GM18861 (cell line): ENCODE results near the gene AFF4.
"Not testable (repeated sequence)": the region's sequence is repeated elsewhere in the genome, so short reads cannot be mapped to it uniquely, and the experiment has no call there.

Experiments
- ATAC-seq: cut with Tn5 transposase; IDR thresholded peaks from one replicate; pipeline ENCODE4 v1.9.1; 2021; ENCODE audit not compliant: unreplicated experiment

AFF4 gene

DNA sequence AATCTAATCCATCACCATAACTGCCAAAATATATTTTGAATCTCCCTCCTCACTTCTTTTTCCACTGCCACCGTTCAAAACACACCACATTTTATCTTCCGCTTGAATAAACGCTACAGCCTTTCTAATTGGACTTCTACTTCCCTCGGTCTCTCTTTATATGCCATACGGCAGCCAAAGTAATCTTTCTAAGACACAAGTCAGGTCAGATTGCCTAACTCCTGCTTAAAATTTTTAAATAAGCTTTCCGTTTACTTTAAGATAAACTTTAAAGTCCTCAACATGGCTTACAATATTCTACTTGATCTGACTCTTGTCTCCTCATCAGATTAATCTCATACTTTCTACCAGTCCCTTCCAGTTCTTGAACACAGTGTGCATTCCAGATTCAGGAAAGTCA lies 9.7 kb downstream of the AFF4 start:
- no peak for ATAC-seq

DNA sequence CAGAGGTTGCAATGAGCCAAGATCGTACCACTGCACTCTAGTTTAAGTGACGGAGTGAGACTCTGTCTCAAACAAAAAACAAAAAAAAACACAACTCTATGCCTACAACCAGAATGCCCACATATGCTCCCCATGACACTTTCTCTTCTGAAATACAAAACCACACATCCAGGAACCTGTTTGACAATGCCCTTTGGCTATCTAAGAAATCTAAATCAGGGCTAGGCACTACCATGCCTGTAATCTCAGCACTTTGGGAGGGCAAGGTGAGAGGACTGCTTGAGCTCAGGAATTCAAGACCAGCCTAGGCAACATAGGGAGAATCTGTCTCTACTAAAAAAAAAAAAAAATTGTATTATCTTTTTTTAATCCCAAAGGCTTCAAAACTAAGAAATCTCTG lies 10.6 kb downstream of the AFF4 start:
- ATAC-seq = no peak

DNA sequence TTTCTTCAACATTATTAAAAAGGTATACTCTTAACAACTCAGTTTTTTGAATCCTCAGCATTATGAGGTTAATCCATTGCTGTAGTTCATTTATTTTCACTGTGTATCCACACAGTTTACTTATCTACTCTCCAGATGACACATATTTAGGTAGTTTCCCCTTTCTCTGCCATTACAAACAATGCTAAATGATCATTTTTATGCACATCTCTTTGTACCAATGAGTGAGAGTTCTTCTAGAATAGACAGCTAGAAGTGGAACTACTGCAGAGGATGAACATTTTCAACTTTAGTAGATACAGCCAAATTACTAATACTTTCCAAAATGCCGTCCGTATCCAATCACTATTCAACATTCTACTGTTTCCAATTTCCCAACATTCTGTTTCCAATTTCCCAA lies 11.5 kb downstream of the AFF4 start:
- no peak for ATAC-seq

DNA sequence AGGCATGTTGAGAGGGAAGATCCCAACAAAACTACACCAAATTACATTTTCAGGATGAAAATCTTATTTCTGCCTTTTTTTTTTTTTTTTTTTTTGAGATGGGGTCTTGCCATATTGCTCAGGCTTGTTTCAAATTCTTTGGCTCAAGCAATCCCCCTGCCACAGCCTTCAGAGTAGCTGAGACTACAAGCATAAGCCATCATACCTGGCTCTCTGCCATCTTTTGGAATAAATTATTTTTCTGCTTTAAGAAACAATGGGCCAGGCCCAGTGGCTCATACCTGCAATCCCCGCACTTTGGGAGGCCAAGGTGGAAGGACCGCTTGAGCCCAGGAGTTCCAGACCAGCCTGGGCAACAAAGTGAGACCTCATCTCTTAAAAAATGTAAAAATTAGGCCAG lies 14.3 kb downstream of the AFF4 start:
- ATAC-seq = no peak

DNA sequence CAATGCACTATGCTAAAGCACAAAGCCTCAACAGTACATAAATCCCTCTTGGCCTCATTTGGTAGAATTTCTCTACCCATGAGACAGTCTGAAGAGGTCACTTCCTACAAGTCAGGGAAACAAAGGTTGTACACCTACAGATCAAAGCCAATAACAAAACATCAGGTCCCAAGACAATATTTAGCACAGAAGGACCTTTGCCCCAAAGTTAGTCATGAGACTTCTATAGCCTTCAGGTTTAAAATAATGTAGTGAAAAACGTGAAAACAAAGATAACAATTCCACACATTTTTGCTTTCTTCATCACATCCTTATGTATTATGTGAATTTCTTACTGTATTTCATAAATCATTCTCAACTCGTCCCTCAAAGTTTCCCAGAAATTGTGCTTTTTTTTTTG lies 15.8 kb downstream of the AFF4 start:
- ATAC-seq = no peak

DNA sequence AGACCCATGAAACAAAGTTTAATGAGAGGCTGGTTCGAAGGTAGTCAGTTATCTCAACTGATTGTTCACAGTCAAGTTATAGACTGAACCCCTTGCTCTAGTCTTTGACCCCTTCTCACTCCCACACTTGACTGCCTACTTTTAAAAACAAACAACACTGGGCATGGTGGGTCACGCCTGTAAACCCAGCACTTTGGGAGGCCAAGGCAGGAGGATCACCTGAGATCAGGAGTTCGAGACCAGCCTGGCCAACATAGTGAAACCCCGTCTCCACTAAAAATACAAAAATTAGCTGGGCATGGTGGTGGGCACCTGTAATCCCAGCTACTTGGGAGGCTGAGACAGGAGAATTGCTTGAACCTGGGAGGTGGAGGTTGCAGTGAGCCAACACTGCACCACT lies 18.1 kb downstream of the AFF4 start:
- ATAC-seq = not testable (repeated sequence)

DNA sequence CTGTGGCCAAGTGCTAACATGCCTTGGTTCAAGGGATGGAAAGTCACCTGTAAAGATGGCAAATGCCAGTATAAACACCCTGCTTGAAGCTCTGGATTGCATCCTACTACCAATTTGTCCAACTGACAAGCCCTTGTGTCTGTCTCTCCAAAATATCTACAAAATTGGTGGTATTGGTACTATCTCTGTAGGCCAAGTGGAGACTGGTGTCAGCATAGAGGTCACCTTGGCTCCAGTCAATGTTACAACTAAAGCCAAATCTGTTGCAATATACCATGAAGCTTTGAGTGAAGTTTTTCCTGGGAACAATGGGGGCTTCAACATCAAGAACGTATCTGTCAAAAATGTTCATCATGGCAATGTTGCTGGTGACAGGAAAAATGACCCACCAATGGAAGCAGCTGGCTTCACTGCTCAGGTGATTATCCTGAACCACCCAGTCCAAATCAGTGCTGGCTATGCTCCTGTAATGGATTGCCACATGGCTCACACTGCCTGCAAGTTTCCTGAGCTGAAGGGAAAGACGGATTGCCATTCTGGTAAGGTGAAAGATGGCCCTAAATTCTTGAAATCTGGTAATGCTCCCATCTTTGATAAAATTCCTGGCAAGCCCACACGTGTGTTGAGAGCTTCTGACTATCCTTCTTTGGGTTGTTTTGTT lies 19.9 kb downstream of the AFF4 start:
- ATAC-seq = no peak

DNA sequence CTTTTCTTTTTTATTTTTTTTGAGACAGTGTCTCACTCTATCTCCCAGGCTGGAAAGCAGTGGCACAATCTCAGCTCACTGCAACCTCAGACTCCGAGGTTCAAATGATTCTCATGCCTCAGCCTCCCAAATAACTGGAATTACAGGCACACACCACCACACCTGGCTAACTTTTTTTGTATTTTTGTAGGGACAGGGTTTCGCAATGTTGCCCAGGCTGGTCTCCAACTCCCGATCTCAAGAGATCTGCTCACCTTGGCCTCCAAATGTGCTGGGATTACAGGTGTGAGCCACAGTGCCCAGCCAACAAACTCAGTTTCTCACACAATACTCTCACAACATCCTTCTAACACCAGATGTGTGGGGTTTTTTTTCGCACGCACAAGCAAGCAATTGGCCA lies 22.1 kb downstream of the AFF4 start:
- ATAC-seq = no peak

DNA sequence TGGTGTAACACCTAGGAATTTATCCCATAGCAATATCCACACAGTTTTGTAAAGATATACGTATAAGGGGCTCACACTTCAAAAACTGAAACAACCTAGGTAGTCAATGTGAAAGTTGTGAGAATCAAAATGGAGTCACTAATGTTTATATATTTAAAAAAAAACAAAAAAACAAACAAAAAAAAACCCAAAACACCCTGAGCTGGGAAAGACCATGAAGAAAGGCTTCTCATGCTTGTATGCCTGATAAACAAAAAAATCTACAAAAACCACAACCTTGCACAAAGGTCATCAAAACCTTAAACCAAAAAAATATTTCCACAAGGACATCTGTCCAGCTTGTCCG lies 35.4 kb downstream of the AFF4 start:
- no peak for ATAC-seq

DNA sequence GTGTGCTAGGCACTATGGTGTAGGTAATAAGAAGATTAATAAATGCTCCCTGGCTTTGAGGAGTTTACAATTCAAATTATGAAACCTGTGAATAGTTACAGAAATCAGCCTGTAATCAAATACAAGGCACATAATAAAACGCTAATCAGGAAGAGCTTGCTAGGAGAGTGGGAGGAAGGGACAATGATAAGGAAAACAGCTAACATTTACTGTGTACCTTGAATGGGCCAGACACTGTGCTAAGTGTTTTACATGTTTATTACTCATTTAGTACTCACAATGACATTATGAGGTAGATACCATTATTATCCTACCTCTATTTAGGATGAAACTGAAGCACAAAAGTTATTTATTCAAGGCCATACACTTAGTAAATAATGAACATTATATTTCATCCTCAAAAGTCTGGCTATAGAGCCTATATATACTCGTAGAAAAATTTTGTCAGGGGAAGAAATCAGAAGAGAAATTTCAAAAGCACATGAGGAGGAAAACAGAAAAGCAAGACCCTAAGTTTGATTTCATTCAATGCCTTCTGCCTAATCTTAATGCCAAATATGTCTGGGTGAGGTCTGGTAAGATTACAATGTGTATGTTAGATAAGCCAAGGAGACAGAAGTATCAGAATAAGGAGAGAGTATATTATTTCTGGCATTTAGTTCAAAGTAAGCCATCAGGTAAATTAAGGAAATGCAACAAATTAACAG lies 35.9 kb downstream of the AFF4 start:
- ATAC-seq = no peak

DNA sequence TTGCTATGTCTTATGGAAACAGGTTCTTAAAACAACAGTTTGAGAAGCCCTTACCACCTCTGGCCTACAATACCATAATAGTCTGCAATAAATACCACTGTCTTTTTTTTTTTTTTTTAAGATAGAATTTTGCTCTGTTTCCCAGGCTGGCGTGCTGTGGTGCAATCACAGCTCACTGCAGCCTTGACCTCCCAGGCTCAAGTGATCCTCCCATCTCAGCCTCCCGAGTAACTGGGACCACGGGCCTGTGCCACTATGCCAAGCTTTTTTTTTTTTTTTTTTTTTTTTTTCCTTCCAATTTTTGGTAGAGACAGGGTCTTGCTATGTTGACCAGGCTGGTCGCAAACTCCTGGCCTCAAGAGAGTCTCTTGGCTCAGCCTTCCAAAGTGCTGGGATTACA lies 37.0 kb downstream of the AFF4 start:
- no peak for ATAC-seq

DNA sequence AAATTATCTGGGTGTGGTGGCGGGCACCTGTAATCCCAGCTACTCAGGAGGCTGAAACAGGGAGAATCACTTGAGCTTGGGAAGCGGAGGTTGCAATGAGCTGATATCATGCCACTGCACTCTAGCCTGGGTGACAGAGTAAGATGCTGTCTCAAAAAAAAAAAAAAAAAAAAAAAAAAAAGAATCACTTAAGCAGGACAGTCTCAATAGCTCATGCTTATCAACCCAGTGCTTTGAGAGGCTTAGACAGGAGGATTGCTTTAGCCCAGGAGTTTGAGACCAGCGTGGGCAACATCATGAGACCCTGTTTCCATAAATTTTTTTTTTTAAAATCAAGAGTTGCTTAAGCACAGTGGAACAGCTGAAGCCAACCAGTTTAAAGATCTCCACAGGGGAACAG lies 47.3 kb downstream of the AFF4 start:
- ATAC-seq = no peak

DNA sequence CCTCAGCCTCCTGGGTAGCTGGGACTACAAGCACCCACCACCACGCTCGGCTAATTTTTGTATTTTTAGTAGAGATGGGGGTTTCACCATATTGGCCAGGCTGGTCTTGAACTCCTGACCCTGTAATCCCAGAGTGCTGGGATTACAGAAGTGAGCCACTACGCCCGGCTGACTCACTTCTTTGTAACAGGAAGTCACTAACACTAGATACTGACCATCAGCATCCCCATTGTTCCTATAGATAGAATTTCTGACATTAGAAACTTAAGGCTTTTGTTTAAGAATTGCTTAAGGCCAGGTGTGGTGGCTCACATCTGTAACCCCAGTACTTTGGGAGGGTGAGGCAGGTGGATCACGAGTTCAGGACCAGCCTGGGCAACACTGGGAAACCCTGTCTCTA lies 47.8 kb downstream of the AFF4 start:
- no peak for ATAC-seq

DNA sequence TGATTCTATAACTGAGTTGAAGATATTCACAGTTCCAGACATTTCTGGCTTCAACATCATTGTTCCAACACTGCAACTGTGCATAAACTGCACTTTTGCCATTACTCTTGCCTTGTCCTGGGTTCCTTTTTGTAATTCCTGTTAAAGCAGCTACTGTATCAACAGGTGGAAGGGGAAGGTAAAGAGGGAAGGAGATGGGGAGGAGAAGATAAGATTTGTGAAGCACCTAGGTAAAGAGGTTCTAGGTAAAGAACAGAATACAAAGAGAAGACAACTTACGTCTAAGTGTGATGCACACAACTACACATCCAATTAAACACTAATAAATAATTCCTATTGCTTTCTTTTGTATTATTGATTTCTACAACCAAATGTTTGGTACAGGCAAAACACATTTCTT lies 53.7 kb downstream of the AFF4 start:
- no peak for ATAC-seq

DNA sequence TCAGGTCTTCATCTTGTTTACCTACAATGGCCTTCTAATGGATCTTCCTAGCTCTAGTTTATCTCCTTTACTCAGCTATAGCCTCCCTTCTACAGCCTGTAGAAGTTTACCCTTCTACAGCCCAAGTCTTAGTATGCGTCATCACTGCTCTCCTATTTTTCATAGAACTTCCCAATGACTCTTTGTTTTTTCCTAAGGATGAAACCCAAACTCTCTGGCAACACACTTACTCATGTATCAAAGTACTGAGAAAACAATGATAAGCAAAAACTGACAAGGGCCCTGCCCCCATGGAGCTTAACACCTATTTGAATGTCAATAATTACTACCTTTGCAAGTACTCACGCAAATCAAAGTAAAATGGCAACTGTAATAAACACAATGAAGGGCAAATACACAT lies 56.3 kb downstream of the AFF4 start:
- no peak for ATAC-seq

DNA sequence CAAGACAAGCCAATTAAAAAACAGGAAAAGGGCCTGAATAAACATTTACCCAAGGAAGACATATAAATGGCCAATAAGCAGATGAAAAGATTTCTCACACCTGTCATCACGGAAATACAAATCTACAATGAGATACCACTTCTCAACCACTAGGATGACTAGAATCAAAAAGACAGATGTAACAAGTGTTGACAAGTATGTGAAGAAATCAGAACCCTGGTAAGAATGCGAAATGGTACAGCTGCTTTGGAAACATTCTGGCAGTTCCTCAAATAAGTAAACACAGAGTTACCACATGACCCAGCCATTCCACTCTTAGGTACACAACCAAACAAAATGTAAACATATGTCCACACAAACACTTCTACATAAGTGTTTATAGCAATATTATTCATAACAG lies 57.5 kb downstream of the AFF4 start:
- no peak for ATAC-seq

DNA sequence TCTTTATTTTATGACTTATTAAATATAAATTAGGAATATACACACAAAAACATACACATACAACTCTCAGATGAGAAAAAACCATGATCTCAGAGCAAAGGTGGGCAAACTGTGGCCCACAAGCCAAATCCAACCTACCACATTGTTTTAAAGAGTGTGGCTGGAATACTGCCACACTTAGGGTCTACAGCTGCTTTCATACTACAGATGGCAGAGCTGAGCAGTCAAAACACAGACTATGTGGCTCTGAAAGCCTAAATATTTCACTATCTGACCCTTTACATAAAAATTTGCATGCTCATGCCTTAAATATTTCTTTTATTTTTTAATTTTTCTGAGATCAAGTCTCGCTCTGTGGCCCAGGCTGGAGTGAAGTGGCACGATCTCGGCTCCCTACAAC lies 61.7 kb downstream of the AFF4 start:
- ATAC-seq = no peak

DNA sequence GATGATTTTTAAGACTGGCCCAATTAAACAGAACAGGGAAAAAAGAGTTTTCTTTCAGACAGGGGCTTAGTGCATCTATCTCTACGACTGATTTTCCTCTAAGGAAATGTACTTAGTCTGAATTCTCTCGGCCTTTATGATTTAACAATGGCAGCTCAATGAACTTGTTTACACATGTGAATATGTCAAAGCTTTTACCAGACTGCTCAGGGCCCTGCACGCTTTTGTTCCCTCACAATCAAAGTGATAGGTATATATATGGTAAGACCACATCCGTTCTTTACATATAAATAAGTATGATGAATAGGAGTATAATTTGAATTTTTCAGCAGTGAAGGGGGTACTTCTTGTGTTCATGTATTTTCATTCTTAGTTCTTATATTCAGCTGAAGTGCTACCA lies 62.4 kb downstream of the AFF4 start:
- no peak for ATAC-seq

DNA sequence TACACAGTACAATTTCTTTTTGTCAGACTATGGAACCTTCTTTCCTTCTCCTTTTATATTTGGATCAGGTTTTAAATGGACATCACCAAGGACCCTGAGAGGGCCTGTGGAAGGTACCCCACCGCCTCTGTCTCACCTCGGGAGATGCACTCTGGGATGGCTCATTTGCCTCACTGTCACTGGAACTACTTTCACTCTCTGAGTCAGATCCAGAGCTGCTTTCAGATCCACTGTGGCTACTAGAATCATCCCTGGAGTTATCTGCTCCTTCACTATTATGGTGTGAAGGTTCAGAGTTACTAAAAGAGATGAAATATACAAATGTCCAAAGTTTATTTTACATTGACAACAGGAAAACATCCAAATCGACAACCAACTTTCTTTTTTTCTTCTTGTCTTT lies 65.3 kb downstream of the AFF4 start:
- ATAC-seq = no peak

DNA sequence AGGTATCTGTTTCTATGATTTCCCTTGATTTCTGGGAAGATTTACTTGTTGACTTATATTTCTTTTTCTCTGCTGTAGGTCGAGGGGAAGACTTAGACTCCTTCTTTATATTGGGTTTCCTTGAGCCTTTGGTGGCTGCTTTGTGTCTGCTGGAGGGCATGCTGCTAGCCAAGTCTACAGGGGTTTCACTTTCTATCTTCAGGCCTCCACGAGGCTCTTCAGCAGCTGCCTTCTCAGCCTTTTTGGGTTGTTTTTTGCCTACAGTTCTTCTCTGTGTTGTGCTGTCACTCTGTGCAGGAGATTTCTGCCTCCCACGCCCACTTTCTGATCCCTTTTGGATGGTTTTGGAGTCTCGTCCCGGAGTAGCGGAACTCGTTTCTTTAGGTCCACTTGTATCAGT lies 66.7 kb downstream of the AFF4 start:
- no peak for ATAC-seq

DNA sequence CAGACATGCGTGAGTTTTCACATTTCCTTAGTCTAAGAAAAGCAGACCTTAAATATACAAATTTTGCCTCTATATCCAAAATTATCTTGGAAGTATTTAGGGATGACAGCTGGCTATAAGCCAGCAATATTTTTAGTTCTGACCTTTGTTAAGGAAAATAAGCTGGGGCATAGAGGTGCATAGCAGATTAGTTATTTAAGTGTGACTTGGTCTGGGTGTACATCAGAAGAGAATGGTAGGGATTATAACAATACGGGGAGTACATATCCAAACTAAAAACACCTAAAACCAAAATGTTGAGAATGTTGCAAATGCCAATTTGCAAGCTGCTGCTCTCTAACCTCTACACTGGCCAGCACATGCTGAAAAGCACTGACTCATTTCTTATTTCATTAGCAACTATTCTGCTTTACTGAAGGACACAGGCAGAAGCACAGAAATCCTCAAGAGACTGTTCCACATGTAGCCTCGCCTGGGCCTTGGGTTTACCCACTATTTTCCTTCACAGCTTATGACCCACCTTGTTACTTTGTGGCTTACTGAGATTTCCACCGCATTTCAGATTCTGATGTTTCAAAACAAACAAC lies 67.6 kb downstream of the AFF4 start:
- ATAC-seq = no peak

DNA sequence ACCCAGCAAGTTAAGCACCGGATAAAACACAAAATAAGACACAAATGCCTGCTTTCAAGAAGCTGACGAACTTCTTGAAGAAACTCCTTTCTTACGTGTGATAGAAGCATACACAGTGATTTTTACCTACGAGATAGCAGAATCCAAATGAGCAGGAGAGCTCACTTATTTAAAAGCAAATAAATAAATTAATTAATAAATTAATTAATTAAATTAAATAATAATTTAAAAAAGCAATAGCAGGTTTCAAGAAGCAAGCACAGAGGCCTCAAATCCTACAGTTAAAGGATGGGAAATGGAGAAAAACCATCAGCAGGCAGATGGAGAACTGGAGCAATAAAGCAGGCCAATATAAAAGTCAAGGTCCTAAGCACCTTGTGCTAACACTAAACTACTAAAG lies 72.6 kb downstream of the AFF4 start:
- no peak for ATAC-seq

DNA sequence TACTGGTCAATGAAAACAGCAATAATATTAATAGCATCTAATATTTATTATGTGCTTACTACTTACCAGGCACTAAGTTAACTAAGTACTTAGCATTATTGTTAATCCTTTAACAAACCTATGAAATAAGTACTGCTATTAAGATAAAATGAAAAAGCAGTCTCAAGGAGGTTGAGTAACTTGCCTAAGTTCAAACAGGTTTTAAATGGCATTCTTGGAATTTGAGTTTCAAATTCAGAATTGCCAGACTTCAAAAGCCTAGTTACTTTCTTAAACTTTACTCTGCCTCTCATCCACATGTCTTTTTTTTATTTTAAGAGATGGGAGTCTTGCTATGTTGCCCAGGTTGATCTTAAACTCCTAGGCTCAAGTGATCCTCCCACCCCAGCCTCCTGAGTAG lies 73.9 kb downstream of the AFF4 start:
- no peak for ATAC-seq
